Activated T-helper 1 cell treated with Interleukin-2 at 50 U/mL for 16 hours (primary cell): ENCODE results near the gene CNR2.
"Not testable (repeated sequence)": the region's sequence is repeated elsewhere in the genome, so short reads cannot be mapped to it uniquely, and the experiment has no call there.

Source experiments
- DNase-seq: peaks from one replicate; pipeline ENCODE4 v3.0.0-alpha.2; 2020; ENCODE audit warnings: low read depth

CNR2 gene

DNA sequence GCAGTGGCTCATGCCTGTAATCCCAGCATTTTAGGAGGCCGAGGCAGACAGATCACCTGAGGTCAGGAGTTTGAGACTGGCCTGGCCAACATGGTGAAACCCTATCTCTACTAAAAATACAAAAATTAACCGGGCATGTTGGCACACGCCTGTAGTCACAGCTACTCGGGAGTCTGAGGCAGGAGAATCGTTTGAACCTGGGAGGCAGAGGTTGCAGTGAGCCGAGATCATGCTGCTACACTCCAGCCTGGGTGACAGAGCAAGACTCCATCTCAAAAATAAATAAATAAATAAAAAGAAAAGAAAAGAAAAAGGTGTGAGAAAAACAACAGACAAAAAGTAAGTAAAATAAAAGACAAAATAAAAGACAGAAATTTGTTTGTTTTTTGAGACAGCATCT lies 79.0 kb downstream of the CNR2 start:
- DNase-seq: not testable (repeated sequence)

DNA sequence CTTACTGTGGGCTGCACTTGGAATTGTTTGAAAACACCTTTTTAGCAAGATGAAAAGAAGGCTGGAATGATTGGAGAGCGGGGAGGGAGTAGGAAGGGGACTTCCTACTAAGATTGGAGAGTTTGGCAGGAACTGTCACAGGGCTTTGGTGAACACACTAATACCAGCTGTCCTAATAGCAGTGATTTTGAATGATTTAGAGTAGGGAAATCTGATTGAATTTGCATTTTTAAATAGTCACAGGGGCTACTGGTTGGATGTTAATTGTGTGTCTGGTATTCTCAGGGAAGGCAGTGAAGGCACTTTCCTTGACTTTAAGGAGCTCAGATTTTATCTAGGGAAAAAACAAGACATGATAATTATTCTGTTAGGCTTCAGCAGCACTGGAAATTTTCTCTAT lies 85.4 kb downstream of the CNR2 start:
- DNase-seq: no peak

DNA sequence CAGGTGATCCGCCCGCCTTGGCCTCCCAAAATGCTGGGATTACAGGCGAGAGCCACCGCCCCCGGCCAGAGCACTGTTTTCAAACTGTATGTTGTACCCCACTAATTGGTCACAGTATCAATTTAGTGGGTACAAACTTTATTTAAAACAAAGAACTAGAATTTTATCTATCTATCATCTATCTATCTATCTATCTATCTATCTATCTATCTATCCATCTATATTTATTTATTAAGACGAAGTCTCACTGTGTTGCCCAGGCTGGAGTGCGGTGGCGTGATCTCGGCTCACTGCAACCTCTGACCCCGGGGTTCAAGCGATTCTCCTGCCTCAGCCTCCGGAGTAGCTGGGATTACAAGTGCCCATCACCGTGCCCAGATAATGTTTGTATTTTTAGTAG lies 86.6 kb downstream of the CNR2 start:
- not testable (repeated sequence) for DNase-seq

DNA sequence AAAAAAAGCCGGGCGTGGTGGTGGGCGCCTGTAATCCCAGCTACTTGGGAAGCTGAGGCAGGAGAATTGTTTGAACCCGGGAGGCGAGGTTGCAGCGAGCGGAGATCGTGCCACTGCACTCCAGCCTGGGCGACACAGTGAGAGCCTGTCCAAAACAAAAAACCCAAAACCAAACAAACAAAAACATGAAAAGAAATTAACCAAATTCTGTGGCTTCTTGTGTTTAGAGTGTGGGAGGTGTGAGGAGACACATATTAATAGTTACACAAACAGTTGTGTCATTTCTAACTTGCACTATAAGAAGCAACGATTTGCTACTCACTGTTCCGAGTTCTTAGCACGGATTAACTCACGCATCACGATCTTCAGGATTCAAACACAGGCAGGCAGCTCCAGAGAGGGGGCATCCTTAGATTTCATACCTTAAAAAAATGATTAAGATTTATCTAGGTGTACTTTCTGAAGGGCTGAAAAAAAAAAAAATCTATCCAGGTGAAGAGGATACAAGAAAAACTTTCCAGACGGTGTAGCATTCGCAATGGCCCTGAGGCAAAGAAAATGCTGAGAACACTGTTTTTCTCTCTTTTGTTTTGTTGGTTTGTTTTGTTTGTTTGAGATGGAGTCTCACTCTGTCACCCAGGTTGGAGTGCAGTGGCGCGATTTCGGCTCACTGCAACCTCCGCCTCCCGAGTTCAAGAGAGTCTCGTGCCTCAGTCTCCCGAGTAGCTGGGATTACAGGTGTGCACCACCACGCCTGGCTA lies 87.2 kb downstream of the CNR2 start:
- no peak for DNase-seq

DNA sequence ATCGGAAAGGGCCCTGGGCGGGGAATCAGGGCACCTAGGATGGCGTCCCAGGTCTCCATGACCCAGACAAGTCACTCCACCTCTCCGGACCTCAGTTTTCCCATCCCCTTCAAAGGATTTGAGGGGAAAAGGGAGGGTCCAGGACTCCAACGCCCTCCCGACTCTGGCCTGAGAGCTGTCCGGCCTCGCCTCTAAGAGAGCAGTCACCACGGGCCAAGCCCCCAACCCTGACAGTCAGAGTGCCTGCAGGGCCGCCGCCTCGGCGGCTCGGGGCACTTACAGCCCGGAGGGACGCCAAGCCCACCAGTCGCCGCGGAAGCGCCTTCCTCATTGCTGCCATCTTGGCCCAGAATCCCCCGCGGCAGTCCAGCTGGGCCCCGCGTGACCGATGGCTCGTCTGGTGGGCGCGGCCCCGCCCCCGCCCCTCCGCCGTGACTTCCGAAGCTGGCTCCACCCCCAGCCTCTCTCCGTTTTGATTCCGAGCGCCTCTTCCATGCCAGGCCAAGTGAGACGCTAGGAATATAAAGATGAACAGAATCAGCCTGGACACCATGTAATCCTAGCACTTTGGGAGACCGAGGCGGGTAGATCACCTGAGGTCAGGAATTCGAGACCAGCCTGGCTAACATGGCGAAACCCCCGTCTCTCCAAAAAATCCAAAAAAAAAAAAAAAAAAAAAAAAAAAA lies 87.9 kb downstream of the CNR2 start, which contains the start of gene HMGCL:
Gene HMGCL (minus strand): TSS at position 354 of the 686 bp plus-strand sequence. CDS start 14 bp downstream, at position 340.
- peak; percentile 80 for DNase-seq

DNA sequence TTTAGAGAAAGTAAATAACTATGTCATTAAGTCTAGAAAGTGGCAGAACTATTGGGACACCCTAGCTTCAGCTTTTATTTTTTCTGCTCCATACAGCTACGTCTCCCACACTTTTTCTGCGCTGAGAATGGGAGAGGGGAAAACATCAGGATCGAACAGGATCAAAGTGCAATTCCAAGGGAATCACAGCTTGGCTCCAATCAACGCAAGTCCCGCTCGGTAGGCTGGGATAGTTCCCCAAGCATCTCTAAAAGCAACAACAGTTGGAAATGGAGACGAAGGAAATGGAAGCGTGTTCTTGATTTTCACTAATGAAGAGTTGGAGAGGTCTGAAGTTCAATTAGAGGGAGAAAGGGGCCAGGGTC lies 88.5 kb downstream of the CNR2 start:
- DNase-seq: no peak

DNA sequence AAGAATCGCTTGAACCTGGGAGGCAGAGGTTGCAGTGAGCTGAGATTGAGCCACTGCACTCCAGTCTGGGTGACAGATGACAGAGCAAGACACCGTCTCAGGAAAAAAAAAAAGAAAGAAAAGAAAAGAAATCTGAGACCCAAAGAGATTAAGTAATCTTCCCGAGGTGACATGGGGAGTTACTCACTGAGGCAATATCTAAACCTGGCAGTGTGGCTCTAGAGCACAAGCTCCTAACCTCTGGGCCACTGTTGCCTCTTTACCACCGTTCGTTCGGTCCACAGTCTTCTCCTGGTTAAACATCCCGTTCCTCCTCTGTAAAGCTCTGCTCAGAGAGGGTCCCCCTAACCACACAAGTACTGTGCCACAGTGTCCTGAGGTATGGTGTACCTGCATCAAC lies 89.4 kb downstream of the CNR2 start:
- DNase-seq: no peak
